A673 (cell line): Measurements from ENCODE around the gene USP35. TPM values are rescaled to one million over a fixed set of nuclear protein-coding genes. Genes with fewer than 3 reads are reported as not detected.

Experiments used
- Bru-seq: library from RNA; stranded (reverse); fragments of 400-500 nt; gene quantifications from one replicate; lab custom pipeline; 2021; lab: Mats Ljungman, UMichigan
- BruChase-seq, 2 experiments: library from RNA; stranded (reverse); fragments of 400-500 nt; gene quantifications; one replicate each; lab custom pipeline; 2021; lab: Mats Ljungman, UMichigan
- BruUV-seq: library from RNA; stranded (reverse); fragments of 400-500 nt; replicated peaks from 2 replicates; lab custom pipeline; 2021; lab: Mats Ljungman, UMichigan
- CTCF ChIA-PET: fragments of 300-600 bp; sonication (Branson Sonifier 250); formaldehyde crosslinking; loops from one replicate; lab custom pipeline; 2022; ENCODE audit warnings: antibody characterized with exemption; lab: Charles Lee
- POLR2A ChIA-PET: fragments of 300-600 bp; sonication (Branson Sonifier 250); formaldehyde crosslinking; loops from one replicate; lab custom pipeline; 2022; ENCODE audit warnings: antibody characterized with exemption; ENCODE audit not compliant: low non-redundant PET; lab: Charles Lee
- DNase-seq: peaks from one replicate; pipeline ENCODE4 v3.0.0-alpha.2; 2015; ENCODE audit warnings: low spot score
- H3K27ac ChIP-seq: fragments of 200-600 bp; sonication (generic); 2 replicates; pipeline ENCODE4 v1.5.1; 2016; ENCODE audit warnings: mixed run types, low read depth, mild to moderate bottlenecking, mixed read lengths, antibody characterized with exemption, low read length; ENCODE audit not compliant: poor library complexity, severe bottlenecking
- H3K27me3 ChIP-seq: fragments of 200-600 bp; sonication (generic); replicated peaks from 2 replicates; pipeline ENCODE4 v1.6.1; 2017; ENCODE audit warnings: mixed run types, low read depth, mild to moderate bottlenecking, mixed read lengths, antibody characterized with exemption, low read length; ENCODE audit not compliant: insufficient read depth, poor library complexity
- H3K36me3 ChIP-seq: fragments of 200-600 bp; sonication (generic); 2 replicates; pipeline ENCODE4 v1.6.1; 2016; ENCODE audit warnings: mixed run types, mild to moderate bottlenecking, mixed read lengths, antibody characterized with exemption, low read length; ENCODE audit not compliant: insufficient read depth, poor library complexity, severe bottlenecking
- H3K4me1 ChIP-seq: fragments of 200-600 bp; sonication (generic); 2 replicates; pipeline ENCODE4 v1.6.1; 2017; ENCODE audit warnings: mixed run types, mild to moderate bottlenecking, mixed read lengths, antibody characterized with exemption, low read length; ENCODE audit not compliant: insufficient read depth, poor library complexity, severe bottlenecking
- H3K4me3 ChIP-seq: fragments of 200-600 bp; sonication (generic); 2 replicates; pipeline ENCODE4 v1.5.1; 2016; ENCODE audit warnings: low read depth, mixed run types, mild to moderate bottlenecking, mixed read lengths, low read length; ENCODE audit not compliant: poor library complexity, severe bottlenecking
- H3K9me3 ChIP-seq: fragments of 200-600 bp; sonication (generic); 2 replicates; pipeline ENCODE4 v1.6.1; 2016; ENCODE audit warnings: mixed run types, low read depth, mild to moderate bottlenecking, mixed read lengths, antibody characterized with exemption, low read length; ENCODE audit not compliant: poor library complexity, severe bottlenecking
- CTCF ChIP-seq: fragments of 300-800, 200-600 bp; sonication (generic); conservative IDR thresholded peaks from 2 replicates; pipeline ENCODE4 v1.5.1; 2017; ENCODE audit warnings: low read depth, mild to moderate bottlenecking, antibody characterized with exemption, low read length, moderate library complexity, mixed read lengths
- EZH2 ChIP-seq: fragments of 200-600 bp; sonication (generic); IDR thresholded peaks from 2 replicates; pipeline ENCODE4 v1.6.1; 2017; ENCODE audit warnings: borderline replicate concordance, low read depth, mild to moderate bottlenecking, mixed read lengths, antibody characterized with exemption, low read length; ENCODE audit not compliant: poor library complexity, severe bottlenecking
- intact Hi-C: fragments of 100-400 bp; cut with micrococcal nuclease; formaldehyde crosslinking; loops from one replicate; pipeline ENCODE4 v1.10.0; 2022; ENCODE audit not compliant: unreplicated experiment
- long read RNA-seq: library from polyadenylated mRNA; stranded (forward); transcript quantifications from one replicate; pipeline ENCODE4 v2.0.0, GENCODE V29; 2022
- total RNA-seq: library from RNA; stranded (reverse); gene quantifications from 2 replicates; pipeline ENCODE4 v1.2.3, GENCODE V29; 2021

USP35 gene, protein sequence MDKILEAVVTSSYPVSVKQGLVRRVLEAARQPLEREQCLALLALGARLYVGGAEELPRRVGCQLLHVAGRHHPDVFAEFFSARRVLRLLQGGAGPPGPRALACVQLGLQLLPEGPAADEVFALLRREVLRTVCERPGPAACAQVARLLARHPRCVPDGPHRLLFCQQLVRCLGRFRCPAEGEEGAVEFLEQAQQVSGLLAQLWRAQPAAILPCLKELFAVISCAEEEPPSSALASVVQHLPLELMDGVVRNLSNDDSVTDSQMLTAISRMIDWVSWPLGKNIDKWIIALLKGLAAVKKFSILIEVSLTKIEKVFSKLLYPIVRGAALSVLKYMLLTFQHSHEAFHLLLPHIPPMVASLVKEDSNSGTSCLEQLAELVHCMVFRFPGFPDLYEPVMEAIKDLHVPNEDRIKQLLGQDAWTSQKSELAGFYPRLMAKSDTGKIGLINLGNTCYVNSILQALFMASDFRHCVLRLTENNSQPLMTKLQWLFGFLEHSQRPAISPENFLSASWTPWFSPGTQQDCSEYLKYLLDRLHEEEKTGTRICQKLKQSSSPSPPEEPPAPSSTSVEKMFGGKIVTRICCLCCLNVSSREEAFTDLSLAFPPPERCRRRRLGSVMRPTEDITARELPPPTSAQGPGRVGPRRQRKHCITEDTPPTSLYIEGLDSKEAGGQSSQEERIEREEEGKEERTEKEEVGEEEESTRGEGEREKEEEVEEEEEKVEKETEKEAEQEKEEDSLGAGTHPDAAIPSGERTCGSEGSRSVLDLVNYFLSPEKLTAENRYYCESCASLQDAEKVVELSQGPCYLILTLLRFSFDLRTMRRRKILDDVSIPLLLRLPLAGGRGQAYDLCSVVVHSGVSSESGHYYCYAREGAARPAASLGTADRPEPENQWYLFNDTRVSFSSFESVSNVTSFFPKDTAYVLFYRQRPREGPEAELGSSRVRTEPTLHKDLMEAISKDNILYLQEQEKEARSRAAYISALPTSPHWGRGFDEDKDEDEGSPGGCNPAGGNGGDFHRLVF
- 4.8 and 6.7 TPM in 2 replicates for total RNA-seq
- Bru-seq, nascent RNA, result percentile 44 among the genes with signal in this experiment
- percentile 56 among the genes with signal in this experiment for BruChase-seq, experiment 1, labeled RNA remaining after a 2-hour chase
- BruChase-seq, experiment 2, labeled RNA remaining after a 6-hour chase, result percentile 52 among the genes with signal in this experiment
- long read RNA-seq, partial matches to known transcripts, result 1 of 2 reads
- long read RNA-seq, other reads (novel, unspliced or antisense), result 0 of 2 reads

DNA sequence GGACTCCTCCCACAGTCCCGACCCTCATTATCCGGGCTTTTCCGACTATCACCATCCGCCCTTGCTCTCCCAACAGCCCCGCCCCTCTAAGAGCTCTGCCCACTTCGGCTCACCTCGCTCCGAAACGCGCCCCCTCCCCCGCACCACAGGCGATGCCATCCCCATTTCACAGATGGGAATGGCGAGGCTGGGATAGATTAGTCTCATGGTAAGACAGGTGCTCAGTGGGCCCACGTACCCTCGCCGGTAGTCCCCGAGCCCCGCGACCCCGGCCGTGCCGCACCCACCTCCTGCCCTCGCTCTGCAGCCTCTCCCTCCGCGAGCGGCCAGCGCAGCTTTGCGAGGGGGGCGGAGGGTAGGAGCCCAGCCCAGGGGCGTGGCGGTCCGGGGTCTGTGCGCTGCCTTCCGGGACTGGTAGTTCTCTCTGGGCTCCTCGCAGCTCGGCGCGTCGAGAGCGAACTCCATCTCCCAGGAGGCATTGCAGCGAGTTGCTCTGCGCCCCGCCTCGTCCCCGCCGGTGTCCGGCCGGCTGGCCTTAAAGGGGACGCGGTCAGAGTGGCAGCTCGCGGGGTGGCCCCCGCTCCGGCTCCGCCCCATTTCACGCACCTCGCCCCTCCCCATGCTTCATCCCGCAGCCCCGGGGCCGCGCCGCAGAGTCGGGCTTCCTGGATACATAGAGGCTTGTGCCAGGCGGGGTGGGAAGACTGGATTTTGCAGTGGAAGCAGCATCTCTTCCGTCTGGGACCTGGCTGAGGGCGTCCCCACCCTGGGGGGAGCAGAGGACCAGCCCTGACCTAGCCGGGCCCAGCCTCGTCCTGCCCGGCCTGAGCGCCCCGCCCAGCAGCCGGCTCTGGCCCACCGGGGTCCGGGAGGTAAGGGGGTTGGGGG lies at the start of gene USP35, which contains the start of gene KCTD21:
Gene USP35 (plus strand): TSS at position 634 of the 888 bp plus-strand sequence. CDS start 7,327 bp downstream, outside the sequence.
Gene KCTD21 (minus strand): TSS at position 341 of the 888 bp plus-strand sequence. CDS start 14,072 bp downstream, outside the sequence.
- H3K4me3 ChIP-seq, result peak within 1 kb of the TSS; percentile 97
- TF ChIP-seq EZH2 (no peak), CTCF (no peak)
- peak within 1 kb of the TSS; percentile 84 for H3K27ac ChIP-seq
- DNase-seq, result peak; percentile 99
- ChIA-PET POLR2A (interaction anchor here (0.7 kb wide), 1 partner anchor 290 kb away, joined by 15 read pairs; no protein-coding TSS in a partner anchor), CTCF (interaction anchor here (0.6 to 1.0 kb wide), 2 partner anchors 229 to 586 kb away, joined by 3 to 6 read pairs; no protein-coding TSS in a partner anchor)
- H3K36me3 ChIP-seq, result no peaks in the 10 kb centered on the region
- no TSS peak for BruUV-seq
- no peaks in the 10 kb centered on the region for H3K9me3 ChIP-seq
- no peaks in the 10 kb centered on the region for H3K27me3 ChIP-seq
- peaks cover 13% of the 10 kb centered on the region for H3K4me1 ChIP-seq
- intact Hi-C loops, result no loop called here

GRCh38 chr11:78139422-78140391 lies 49.0 kb upstream of the USP35 start, which contains the start of gene ALG8:
ALG8 (minus strand) TSS chr11:78139626; CDS start chr11:78139588, 38 bp downstream.
- BruUV-seq, result TSS peak; percentile 91
- TF ChIP-seq CTCF (no peak), EZH2 (no peak)
- POLR2A ChIA-PET, result interaction anchor here (0.7 kb wide), 2 partner anchors 13 to 29 kb away, joined by 3 read pairs; no protein-coding TSS in a partner anchor

More at GRCh38 chr11:78139422-78140391, 49.0 kb upstream of the USP35 start, which contains the start of gene ALG8:
- H3K36me3 ChIP-seq, result peaks cover 3% of the 10 kb centered on the region
- intact Hi-C loops, result loop anchor here (5.0 to 10.0 kb wide), 3 partner anchors 62 to 425 kb away; partner anchors contain the start of gene NDUFC2
- no peaks in the 10 kb centered on the region for H3K4me1 ChIP-seq
- H3K9me3 ChIP-seq, result no peaks in the 10 kb centered on the region
- peak; percentile 99 for DNase-seq
- peak within 1 kb of the TSS; percentile 64 for H3K4me3 ChIP-seq
- CTCF ChIA-PET, result no interaction called here
- peak within 1 kb of the TSS; percentile 77 for H3K27ac ChIP-seq
- no peaks in the 10 kb centered on the region for H3K27me3 ChIP-seq
